GDM1 (cell line): ENCODE measurements around the gene ALPG.
"Not testable (repeated sequence)": the region's sequence is repeated elsewhere in the genome, so short reads cannot be mapped to it uniquely, and the experiment has no call there.

Experiments
- DNase-seq: peaks from one replicate; lab custom pipeline; 2025; lab: John Stamatoyannopoulos, UW

Gene ALPG

GRCh38 chr2:232441922-232442321 lies 35.3 kb downstream of the ALPG start:
- not testable (repeated sequence) for DNase-seq

DNA sequence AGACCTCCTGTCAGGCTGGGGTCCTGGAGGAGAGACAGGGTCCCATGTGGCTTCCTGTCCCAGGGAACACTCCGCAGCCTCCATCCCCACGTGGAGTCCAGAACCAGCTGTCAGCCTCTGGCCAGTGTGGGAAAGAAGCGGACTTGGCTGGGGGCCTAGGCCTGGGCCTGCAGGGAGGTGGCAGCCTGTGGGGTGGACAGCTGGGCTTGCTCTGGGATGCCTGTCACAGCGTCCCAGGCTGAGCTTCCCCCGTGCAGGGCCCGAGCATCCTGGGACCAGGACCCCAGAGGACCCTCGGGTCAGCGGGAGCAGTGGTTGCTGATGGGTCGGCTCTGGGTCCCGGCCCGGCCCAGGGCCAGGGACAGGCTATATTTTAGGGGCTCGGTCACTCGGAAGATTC lies 35.8 kb downstream of the ALPG start:
- DNase-seq, result not testable (repeated sequence)

DNA sequence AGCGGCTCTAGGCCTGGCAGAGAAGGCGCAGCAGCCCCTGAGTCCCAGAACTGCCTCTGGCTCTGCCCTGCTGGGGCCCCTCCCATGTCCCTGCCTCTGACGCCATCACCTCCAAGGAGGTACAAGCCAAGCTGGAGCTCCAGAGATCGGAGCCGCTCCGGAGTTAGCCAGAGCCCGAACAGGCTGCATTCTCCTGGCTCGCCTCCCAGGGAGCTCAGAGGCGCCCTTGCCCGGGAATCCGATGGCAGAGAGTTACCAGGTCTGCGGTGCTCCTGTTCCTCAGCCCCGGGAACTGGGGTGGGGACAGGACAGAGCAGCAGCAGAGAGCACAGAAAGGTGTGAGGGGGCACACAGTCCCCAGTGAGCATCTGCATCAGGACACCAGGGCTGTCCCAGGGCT lies 36.4 kb downstream of the ALPG start:
- DNase-seq, result not testable (repeated sequence)

- not testable (repeated sequence) for DNase-seq
Measured at GRCh38 chr2:232443669-232444408, 37.2 kb downstream of the ALPG start.

GRCh38 chr2:232444409-232445148 lies 37.9 kb downstream of the ALPG start:
- peak; percentile 28 for DNase-seq

DNA sequence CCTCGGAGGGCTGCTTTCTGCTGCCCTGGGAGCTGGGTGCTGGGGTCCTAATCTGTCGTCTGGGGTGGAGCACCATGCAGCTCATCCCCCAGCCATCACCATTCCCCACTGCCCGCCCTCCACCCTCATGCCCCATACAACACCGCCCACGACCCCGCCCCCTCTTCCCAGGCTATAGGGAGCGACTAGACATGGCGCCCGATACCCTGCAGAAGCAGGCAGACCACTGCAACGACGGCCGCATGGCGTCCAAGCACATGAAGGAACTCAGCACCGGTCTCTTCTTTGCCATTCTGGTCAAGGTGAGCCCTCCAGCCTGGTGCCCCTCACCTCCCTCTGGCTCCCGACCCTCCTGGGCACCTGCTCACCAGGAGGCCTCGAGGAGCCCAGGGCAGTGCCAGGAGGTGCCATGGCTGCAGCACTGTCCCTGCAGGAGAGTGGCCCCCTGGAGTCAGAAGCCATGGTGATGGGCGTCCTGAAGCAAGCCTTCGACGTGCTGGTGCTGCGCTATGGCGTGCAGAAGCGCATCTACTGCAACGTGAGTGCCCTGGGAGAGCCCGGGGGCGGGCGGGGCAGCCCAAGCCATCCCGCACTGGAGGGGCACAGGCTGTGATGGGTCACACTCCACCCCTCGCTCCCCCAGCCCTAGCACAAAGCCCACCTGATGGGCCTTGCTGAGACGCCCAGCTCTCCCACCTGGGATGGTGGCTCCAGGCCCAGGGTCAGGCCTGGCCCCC lies 38.7 kb downstream of the ALPG start:
- DNase-seq, result not testable (repeated sequence)

GRCh38 chr2:232446266-232446777 lies 39.7 kb downstream of the ALPG start:
- not testable (repeated sequence) for DNase-seq

GRCh38 chr2:232447091-232447620 lies 40.5 kb downstream of the ALPG start:
- no peak for DNase-seq

DNA sequence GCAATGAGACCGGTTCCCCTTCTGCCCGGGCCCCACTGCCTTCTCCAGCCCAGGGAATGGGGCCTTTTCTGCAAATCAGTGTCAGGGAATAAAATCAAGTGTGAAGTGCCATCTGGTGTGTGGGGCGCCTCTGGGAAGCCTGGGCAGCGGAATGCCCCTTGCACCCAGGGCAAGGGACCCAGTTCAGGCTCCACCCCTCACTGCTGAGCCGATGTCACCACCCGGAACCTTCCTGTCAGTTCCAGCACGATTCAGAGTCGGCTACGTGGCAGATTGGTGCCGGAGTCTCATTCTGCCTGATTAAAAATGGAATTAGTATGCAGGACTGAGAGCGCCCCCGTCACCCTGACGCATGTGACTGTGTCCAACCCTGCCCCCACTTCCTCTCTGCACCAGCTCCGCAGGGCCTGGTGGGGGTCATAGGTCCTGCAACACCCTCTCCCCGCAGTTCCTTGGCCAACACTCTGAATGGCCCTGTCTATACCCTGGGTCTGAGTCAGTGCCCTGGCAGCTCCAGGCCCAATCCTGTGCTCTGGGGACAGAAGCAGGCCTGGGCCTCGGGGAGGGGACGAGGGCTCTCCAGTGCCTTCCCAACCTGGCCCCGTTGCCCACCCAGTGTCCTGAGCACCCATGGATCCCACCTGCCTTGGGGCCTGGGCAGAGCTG lies 41.1 kb downstream of the ALPG start:
- no peak for DNase-seq

GRCh38 chr2:232448304-232448690 lies 41.7 kb downstream of the ALPG start:
- no peak for DNase-seq

GRCh38 chr2:232449964-232450363 lies 43.3 kb downstream of the ALPG start:
- DNase-seq, result no peak

GRCh38 chr2:232451645-232452044 lies 45.0 kb downstream of the ALPG start:
- not testable (repeated sequence) for DNase-seq

GRCh38 chr2:232454630-232455029 lies 48.0 kb downstream of the ALPG start:
- no peak for DNase-seq

- no peak for DNase-seq
Measured at GRCh38 chr2:232455426-232456255, 49.0 kb downstream of the ALPG start, which contains the start of gene ALPI. Gene ALPI (plus strand): TSS chr2:232456153. CDS start chr2:232456200, 47 bp downstream.

DNA sequence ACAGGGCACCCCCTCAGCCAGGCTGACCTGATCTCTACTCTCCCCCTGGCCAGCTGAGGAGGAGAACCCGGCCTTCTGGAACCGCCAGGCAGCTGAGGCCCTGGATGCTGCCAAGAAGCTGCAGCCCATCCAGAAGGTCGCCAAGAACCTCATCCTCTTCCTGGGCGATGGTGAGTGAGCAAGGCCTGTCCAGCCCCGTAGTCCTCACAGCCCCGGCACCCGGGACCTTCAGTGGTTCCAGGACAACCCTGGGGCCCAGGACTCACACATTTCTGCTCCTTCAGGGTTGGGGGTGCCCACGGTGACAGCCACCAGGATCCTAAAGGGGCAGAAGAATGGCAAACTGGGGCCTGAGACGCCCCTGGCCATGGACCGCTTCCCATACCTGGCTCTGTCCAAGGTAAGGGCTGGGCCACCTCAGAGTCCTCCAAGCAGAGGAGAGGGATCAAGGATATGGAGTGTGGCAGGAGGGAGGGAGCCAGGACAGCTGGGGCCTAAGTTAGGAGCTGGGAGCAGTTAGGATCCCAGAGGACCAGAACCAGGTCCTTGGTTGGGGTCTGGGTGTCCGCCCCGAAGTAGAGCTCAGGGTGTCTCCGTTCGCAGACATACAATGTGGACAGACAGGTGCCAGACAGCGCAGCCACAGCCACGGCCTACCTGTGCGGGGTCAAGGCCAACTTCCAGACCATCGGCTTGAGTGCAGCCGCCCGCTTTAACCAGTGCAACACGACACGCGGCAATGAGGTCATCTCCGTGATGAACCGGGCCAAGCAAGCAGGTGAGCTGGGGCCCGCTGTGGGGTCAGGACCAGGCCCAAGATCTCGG lies 49.9 kb downstream of the ALPG start:
- DNase-seq, result no peak

DNA sequence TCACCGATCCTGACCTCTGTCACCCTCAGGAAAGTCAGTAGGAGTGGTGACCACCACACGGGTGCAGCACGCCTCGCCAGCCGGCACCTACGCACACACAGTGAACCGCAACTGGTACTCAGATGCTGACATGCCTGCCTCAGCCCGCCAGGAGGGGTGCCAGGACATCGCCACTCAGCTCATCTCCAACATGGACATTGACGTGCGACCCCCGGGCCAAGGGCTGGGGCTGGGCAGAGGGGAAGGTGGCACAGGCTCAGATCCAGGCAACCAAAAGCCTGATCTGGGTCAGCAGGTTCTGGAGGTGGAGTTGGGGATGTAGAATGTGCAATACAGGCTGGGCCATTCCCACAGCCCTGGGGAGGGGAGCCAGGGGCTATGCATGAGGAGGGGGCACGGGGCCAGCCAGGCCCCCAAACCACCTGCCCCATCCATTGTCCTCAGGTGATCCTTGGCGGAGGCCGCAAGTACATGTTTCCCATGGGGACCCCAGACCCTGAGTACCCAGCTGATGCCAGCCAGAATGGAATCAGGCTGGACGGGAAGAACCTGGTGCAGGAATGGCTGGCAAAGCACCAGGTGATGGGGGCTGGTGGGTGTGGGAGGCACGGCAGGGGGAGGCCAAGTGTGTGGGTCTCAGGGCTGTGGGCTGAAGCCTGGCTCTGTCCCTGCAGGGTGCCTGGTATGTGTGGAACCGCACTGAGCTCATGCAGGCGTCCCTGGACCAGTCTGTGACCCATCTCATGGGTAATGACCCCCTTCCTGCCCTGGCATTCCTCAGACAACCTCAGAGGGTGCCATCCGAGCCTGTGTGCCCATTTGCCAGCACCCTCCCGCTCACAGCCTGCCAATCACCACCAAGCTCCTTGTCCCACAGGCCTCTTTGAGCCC lies 50.7 kb downstream of the ALPG start:
- DNase-seq, result no peak

DNA sequence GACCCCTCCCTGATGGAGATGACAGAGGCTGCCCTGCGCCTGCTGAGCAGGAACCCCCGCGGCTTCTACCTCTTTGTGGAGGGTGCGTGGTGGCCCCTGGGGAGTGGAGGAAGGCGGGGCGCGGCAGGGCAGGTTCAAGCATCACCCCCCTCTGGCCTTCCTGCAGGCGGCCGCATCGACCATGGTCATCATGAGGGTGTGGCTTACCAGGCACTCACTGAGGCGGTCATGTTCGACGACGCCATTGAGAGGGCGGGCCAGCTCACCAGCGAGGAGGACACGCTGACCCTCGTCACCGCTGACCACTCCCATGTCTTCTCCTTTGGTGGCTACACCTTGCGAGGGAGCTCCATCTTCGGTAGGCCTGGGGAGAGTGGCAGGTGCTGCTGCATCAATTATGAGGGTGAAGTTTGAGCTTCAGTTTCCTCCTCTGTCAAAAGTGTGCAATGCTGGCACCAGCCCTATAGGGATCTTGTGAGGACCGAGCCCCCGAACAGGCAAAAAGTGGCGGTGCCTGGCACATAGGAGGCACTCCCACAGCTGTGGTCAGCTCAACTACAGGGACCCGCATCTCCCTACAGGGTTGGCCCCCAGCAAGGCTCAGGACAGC lies 51.5 kb downstream of the ALPG start:
- DNase-seq, result no peak
